ENCODE measurements around the gene CHRNB4. TPM values are rescaled to one million over a fixed set of nuclear protein-coding genes. Genes with fewer than 3 reads are reported as not detected.

Gene CHRNB4
- total and polyA plus RNA-seq, 4 donors: not detected

DNA sequence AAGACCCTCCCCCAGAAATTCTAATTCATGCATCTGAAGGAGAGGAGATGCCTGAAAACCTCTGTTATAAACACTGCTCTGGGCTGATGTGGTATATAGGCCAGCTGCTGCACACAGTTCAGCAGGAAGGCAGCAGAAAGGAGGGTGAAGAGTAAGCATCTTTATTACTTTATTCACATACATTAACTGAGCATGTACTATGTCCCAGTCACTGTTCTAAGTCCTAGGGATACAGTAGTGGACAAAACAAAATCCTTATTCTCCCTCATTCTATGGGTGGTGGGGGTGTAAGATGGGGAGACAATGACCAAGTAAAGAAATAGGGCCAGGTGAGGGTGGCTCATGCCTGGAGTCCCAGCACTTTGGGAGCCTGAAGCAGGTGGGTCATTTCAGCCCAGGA lies 17.8 kb upstream of the CHRNB4 start (continued):
- TF ChIP-seq, protein P1, sequence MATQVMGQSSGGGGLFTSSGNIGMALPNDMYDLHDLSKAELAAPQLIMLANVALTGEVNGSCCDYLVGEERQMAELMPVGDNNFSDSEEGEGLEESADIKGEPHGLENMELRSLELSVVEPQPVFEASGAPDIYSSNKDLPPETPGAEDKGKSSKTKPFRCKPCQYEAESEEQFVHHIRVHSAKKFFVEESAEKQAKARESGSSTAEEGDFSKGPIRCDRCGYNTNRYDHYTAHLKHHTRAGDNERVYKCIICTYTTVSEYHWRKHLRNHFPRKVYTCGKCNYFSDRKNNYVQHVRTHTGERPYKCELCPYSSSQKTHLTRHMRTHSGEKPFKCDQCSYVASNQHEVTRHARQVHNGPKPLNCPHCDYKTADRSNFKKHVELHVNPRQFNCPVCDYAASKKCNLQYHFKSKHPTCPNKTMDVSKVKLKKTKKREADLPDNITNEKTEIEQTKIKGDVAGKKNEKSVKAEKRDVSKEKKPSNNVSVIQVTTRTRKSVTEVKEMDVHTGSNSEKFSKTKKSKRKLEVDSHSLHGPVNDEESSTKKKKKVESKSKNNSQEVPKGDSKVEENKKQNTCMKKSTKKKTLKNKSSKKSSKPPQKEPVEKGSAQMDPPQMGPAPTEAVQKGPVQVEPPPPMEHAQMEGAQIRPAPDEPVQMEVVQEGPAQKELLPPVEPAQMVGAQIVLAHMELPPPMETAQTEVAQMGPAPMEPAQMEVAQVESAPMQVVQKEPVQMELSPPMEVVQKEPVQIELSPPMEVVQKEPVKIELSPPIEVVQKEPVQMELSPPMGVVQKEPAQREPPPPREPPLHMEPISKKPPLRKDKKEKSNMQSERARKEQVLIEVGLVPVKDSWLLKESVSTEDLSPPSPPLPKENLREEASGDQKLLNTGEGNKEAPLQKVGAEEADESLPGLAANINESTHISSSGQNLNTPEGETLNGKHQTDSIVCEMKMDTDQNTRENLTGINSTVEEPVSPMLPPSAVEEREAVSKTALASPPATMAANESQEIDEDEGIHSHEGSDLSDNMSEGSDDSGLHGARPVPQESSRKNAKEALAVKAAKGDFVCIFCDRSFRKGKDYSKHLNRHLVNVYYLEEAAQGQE (IDR thresholded peaks at IDR 0.05): no peak

- Histone ChIP-seq H3K9ac (ENCODE audit: low read depth in 1 of 2, low read length in 2 of 2) (no peak overlapping the region), H3K4me1 (ENCODE audit: control insufficient read depth in 4 of 4, insufficient read depth in 4 of 4, low read length in 3 of 4) (peaks cover 4 to 19% (median 12%) of the 10 kb centered on the region in 4 donors), H3K27ac (ENCODE audit: low read depth in 1 of 2, low read length in 2 of 2) (no peak overlapping the region), H3K9me3 (ENCODE audit: control insufficient read depth in 4 of 4, low read length in 3 of 4) (no peaks in the 10 kb centered on the region), H3K4me3 (ENCODE audit: low read depth in 1 of 3, low read length in 3 of 3) (no peak overlapping the region), H3K36me3 (ENCODE audit: control insufficient read depth in 4 of 4, insufficient read depth in 3 of 4, low read depth in 1 of 4, low read length in 3 of 4) (no peaks in the 10 kb centered on the region), H3K27me3 (ENCODE audit: control insufficient read depth in 4 of 4, insufficient read depth in 4 of 4, low read length in 3 of 4) (no peaks in the 10 kb centered on the region)
- TF ChIP-seq, protein P2, sequence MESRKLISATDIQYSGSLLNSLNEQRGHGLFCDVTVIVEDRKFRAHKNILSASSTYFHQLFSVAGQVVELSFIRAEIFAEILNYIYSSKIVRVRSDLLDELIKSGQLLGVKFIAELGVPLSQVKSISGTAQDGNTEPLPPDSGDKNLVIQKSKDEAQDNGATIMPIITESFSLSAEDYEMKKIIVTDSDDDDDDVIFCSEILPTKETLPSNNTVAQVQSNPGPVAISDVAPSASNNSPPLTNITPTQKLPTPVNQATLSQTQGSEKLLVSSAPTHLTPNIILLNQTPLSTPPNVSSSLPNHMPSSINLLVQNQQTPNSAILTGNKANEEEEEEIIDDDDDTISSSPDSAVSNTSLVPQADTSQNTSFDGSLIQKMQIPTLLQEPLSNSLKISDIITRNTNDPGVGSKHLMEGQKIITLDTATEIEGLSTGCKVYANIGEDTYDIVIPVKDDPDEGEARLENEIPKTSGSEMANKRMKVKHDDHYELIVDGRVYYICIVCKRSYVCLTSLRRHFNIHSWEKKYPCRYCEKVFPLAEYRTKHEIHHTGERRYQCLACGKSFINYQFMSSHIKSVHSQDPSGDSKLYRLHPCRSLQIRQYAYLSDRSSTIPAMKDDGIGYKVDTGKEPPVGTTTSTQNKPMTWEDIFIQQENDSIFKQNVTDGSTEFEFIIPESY (IDR thresholded peaks at IDR 0.05): no peak
- TF ChIP-seq TAF1 (conservative IDR thresholded peaks at IDR 0.05): no peak
- DNase-seq (ENCODE audit: low spot score): no peak
- 92% methylated on average over 4 of the region's 4 CpGs for WGBS
These were observed 13.3 kb upstream of the CHRNB4 start for GRCh38 chr15:78654272-78654671.

- whole genome bisulfite sequencing: 98% methylated on average over 1 of the region's 1 CpG
- Histone ChIP-seq H3K4me1 (ENCODE audit: control insufficient read depth in 4 of 4, insufficient read depth in 4 of 4, low read length in 3 of 4) (peaks cover 4 to 19% (median 12%) of the 10 kb centered on the region in 4 donors), H3K4me3 (ENCODE audit: low read depth in 1 of 3, low read length in 3 of 3) (no peak overlapping the region), H3K9ac (ENCODE audit: low read depth in 1 of 2, low read length in 2 of 2) (no peak overlapping the region), H3K27me3 (ENCODE audit: control insufficient read depth in 4 of 4, insufficient read depth in 4 of 4, low read length in 3 of 4) (no peaks in the 10 kb centered on the region), H3K27ac (ENCODE audit: low read depth in 1 of 2, low read length in 2 of 2) (peak overlapping the region in 1 of 2 donors; percentile 69), H3K36me3 (ENCODE audit: control insufficient read depth in 4 of 4, insufficient read depth in 3 of 4, low read depth in 1 of 4, low read length in 3 of 4) (no peaks in the 10 kb centered on the region), H3K9me3 (ENCODE audit: control insufficient read depth in 4 of 4, low read length in 3 of 4) (no peaks in the 10 kb centered on the region)
- no peak for DNase-seq (ENCODE audit: low spot score)
- TF ChIP-seq TAF1 (conservative IDR thresholded peaks at IDR 0.05) (no peak), FOXA2 (IDR thresholded peaks at IDR 0.05) (no peak), YY1 (IDR thresholded peaks at IDR 0.05) (no peak), EGR1 (IDR thresholded peaks at IDR 0.05; ENCODE audit: low read depth in 2 of 2) (no peak), FOXA1 (IDR thresholded peaks at IDR 0.05) (no peak), HNF4A (conservative IDR thresholded peaks at IDR 0.05) (no peak), JUND (IDR thresholded peaks at IDR 0.05) (no peak), MAX (IDR thresholded peaks at IDR 0.05) (no peak), HNF4G (IDR thresholded peaks at IDR 0.05) (no peak), SP1 (IDR thresholded peaks at IDR 0.05) (no peak), GABPA (IDR thresholded peaks at IDR 0.05 in 1 of 2, conservative IDR thresholded peaks at IDR 0.05 in 1 of 2) (no peak), CTCF (IDR thresholded peaks at IDR 0.05; ENCODE audit: low read depth, low read length, missing input control) (no peak), RAD21 (IDR thresholded peaks at IDR 0.05) (no peak)
- TF ChIP-seq, protein P3, sequence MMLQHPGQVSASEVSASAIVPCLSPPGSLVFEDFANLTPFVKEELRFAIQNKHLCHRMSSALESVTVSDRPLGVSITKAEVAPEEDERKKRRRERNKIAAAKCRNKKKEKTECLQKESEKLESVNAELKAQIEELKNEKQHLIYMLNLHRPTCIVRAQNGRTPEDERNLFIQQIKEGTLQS (IDR thresholded peaks at IDR 0.05): no peak
- TF ChIP-seq, protein P2 (IDR thresholded peaks at IDR 0.05): no peak
- TF ChIP-seq, protein P1 (IDR thresholded peaks at IDR 0.05): no peak
These were observed 11.1 kb upstream of the CHRNB4 start for GRCh38 chr15:78651930-78652615.
